ENCODE measurements around the gene ZNF668.

ZNF668 gene

DNA sequence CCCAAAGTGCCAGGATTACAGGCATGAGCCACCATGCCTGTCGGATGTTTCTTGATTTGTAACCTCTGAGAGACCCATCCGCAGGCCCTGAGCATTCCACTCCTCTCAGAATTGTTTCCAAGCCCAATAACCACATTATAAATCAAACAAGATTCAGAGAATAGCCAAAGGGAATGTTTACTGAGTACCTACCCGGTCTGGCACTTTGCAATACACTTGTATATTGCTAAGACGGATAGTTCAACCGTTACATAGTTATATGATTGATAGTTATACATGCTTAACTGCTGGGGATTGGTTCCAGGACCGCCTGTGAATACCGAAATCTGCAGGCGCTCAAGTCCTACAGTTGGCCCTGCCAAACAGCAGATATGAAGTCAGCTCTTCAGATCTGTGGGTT lies 40.4 kb upstream of the ZNF668 start:
- Histone ChIP-seq H3K36me3 (peaks cover 33% of the 10 kb centered on the region), H3K27ac (peak overlapping the region; percentile 93), H3K9me3 (no peaks in the 10 kb centered on the region), H3K4me3 (ENCODE audit: low read depth in 1 of 2, low read length in 1 of 2) (no peak overlapping the region), H3K4me1 (ENCODE audit: control insufficient read depth in 1 of 2, insufficient read depth in 1 of 2, low read depth in 1 of 2, low read length in 1 of 2) (peaks cover 51 to 58% of the 10 kb centered on the region in 2 experiments), H3K27me3 (no peaks in the 10 kb centered on the region)
- TF ChIP-seq, protein P1, sequence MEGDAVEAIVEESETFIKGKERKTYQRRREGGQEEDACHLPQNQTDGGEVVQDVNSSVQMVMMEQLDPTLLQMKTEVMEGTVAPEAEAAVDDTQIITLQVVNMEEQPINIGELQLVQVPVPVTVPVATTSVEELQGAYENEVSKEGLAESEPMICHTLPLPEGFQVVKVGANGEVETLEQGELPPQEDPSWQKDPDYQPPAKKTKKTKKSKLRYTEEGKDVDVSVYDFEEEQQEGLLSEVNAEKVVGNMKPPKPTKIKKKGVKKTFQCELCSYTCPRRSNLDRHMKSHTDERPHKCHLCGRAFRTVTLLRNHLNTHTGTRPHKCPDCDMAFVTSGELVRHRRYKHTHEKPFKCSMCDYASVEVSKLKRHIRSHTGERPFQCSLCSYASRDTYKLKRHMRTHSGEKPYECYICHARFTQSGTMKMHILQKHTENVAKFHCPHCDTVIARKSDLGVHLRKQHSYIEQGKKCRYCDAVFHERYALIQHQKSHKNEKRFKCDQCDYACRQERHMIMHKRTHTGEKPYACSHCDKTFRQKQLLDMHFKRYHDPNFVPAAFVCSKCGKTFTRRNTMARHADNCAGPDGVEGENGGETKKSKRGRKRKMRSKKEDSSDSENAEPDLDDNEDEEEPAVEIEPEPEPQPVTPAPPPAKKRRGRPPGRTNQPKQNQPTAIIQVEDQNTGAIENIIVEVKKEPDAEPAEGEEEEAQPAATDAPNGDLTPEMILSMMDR (IDR thresholded peaks at IDR 0.05), result no peak

DNA sequence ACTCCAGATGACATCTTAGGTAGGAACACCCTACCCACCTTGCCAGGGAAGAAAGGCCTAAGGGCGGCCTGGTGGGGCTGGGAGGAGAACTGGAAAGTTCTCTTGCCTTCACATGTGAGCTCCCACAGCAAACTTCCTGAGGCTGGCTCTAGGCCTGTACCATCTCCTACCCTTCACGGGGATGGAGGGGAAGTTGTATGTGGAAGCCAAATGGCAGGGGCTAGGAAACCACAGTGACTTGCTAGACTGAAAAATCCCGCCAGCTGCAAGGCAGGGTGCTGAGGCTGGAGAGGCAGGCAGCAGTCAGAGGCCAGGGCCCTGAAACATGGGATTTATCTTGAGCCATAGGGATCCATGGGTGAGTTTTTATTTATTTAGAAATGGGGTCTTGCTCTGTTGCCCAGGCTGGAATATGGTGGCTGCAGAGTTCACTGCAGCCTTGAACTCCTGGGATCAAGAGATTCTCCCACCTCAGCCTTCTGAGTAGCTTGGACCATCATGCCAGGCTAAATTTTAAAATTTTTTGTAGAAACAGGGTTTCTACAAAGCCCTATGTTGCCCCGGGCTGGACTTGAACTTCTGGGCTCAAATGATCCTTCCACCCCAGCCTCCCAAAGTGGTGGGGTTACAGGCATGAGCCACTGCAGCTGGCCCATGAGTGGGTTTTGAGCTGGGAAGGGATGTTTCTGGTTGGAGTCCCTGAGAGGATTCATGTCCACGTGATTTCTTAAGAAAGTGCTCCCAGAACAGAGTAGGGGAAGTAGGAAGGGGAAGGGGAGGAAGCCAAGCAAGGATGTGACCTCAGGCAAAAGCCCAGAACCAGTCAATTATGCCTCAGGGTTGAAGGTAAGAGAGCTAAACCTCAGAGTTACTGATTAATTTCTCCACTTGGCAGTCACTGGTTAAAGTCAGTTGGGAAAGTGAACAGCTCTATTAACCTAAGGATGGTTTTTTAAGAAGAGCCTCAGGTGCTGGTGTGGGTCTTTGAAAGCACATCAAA lies 39.4 kb upstream of the ZNF668 start:
- H3K9me3 ChIP-seq, result no peaks in the 10 kb centered on the region
- peaks cover 46 to 57% of the 10 kb centered on the region in 2 experiments for H3K4me1 ChIP-seq (ENCODE audit: control insufficient read depth in 1 of 2, insufficient read depth in 1 of 2, low read depth in 1 of 2, low read length in 1 of 2)
- TF ChIP-seq, protein P1 (IDR thresholded peaks at IDR 0.05), result no peak
- H3K27me3 ChIP-seq, result no peaks in the 10 kb centered on the region
- peak overlapping the region; percentile 1 to 43 for H3K4me3 ChIP-seq (ENCODE audit: low read depth in 1 of 2, low read length in 1 of 2)
- peaks cover 37% of the 10 kb centered on the region for H3K36me3 ChIP-seq
- peak overlapping the region; percentile 93 for H3K27ac ChIP-seq

DNA sequence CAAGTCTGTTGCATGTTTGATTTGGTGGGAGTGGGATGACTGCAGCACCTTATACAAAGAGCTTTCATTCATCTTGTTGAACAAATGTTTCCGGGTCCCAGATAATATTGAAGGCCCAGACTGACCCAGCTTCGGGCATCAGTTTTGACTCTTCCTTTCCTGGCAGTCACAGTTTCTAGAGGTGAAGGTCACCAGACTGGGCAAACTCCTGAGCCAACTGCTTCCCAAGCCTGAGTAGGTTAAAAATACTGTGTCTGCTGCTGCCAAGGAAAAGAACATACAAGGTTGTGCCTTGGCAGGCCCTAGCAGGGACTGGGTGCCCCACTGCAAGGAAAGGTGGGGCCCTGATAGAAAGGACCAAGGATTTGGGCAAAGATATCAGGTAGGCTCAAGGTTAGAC lies 38.7 kb upstream of the ZNF668 start:
- no peaks in the 10 kb centered on the region for H3K9me3 ChIP-seq
- no peaks in the 10 kb centered on the region for H3K27me3 ChIP-seq
- H3K27ac ChIP-seq, result peak overlapping the region; percentile 93
- H3K4me1 ChIP-seq (ENCODE audit: control insufficient read depth in 1 of 2, insufficient read depth in 1 of 2, low read depth in 1 of 2, low read length in 1 of 2), result peaks cover 45 to 57% of the 10 kb centered on the region in 2 experiments
- TF ChIP-seq, protein P1 (IDR thresholded peaks at IDR 0.05), result no peak
- peaks cover 37% of the 10 kb centered on the region for H3K36me3 ChIP-seq
- H3K4me3 ChIP-seq (ENCODE audit: low read depth in 1 of 2, low read length in 1 of 2), result peak overlapping the region in 1 of 2 experiments; percentile 43

DNA sequence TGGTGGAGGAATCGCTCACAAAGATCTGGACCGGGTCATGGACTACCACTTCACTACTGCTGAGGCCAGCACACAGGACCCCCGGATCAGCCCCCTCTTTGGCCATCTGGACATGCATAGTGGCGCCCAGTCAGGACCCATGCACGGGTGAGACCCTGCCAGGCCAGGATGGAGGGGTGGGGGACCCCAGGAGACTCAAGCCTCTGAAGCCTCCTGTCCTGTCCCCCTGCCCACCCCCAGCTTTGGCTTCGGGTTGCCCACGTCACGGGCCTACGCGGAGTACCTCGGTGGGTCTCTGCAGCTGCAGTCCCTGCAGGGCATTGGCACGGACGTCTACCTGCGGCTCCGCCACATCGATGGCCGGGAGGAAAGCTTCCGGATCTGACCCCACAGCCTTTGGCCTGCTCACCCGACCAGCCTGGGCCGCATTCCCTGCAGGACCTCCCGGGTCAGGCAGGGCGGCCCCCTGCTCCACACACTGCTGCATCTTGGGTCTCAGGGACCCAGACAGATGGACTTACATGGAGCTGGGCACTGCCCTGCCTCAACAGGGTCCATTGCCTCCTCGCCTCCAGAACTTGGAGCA lies 37.9 kb upstream of the ZNF668 start:
- H3K27me3 ChIP-seq, result no peaks in the 10 kb centered on the region
- no peak overlapping the region for H3K4me3 ChIP-seq (ENCODE audit: low read depth in 1 of 2, low read length in 1 of 2)
- H3K36me3 ChIP-seq, result peaks cover 37% of the 10 kb centered on the region
- TF ChIP-seq, protein P1 (IDR thresholded peaks at IDR 0.05), result no peak
- H3K27ac ChIP-seq, result peak overlapping the region; percentile 93
- H3K9me3 ChIP-seq, result no peaks in the 10 kb centered on the region
- peaks cover 45 to 55% of the 10 kb centered on the region in 2 experiments for H3K4me1 ChIP-seq (ENCODE audit: control insufficient read depth in 1 of 2, insufficient read depth in 1 of 2, low read depth in 1 of 2, low read length in 1 of 2)

DNA sequence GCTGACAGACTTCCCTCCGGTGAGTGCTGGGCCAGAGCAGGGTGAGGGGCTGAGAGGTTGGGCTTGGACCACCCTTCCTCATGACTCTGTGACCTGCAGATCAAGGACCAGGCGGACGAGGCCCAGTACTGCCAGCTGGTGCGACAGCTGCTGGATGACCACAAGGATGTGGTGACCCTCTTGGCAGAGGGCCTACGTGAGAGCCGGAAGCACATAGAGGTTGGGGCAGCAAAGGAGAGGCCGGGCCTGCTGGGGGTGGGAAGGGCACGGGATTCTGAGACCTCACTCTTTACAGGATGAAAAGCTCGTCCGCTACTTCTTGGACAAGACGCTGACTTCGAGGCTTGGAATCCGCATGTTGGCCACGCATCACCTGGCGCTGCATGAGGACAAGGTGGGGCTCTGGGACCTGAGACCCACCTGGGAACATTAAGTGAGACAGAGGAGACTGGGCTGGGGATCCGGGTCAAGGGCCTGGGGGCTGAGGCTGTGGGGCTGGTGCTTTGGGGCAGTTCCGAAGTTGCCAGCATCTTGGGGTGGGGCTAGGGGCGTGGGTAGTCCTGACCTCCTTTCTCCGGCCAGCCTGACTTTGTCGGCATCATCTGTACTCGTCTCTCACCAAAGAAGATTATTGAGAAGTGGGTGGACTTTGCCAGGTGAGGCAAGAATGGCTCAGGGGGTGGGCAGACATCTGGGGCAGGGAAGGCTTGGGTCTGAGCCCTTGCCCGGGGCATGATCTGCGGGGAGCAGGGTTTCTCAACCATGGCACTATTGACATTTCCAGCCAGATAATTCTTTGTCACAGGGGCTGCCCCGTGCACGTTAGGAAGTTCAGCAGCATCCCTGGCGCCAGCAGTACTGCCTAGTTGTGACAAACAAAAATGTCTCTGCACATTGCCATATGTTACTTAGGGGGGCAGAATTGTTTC lies 36.3 kb upstream of the ZNF668 start:
- H3K4me1 ChIP-seq (ENCODE audit: control insufficient read depth in 1 of 2, insufficient read depth in 1 of 2, low read depth in 1 of 2, low read length in 1 of 2), result peaks cover 42 to 52% of the 10 kb centered on the region in 2 experiments
- no peak overlapping the region for H3K4me3 ChIP-seq (ENCODE audit: low read depth in 1 of 2, low read length in 1 of 2)
- no peaks in the 10 kb centered on the region for H3K27me3 ChIP-seq
- H3K36me3 ChIP-seq, result peaks cover 37% of the 10 kb centered on the region
- TF ChIP-seq, protein P1 (IDR thresholded peaks at IDR 0.05), result no peak
- H3K9me3 ChIP-seq, result no peaks in the 10 kb centered on the region
- peak overlapping the region; percentile 93 for H3K27ac ChIP-seq
